ENCODE results near the gene ZSCAN9. TPM values are rescaled to one million over a fixed set of nuclear protein-coding genes. Genes with fewer than 3 reads are reported as not detected.
A peak's percentile ranks its signal among the peaks of the same experiment; 100 is the strongest.

The ZSCAN9 gene
- total and polyA plus RNA-seq, 2 of the 13 experiments (the other 11 are each of a cell fraction or from before 2014, with no cell fraction given): 14.6 to 17.8 TPM

GRCh38 chr6:28252009-28252975, 27.2 kb downstream of the ZSCAN9 start, which contains the start of gene ZKSCAN4 (continued):
- TF ChIP-seq ZNF10 (CRISPR knock-in tag; IDR thresholded peaks at IDR 0.05; ENCODE audit: borderline replicate concordance, low read depth) (no peak), SNRNP70 (IDR thresholded peaks at IDR 0.05; ENCODE audit: low read depth, low read length) (no peak), ZNF777 (CRISPR knock-in tag; IDR thresholded peaks at IDR 0.05) (peak; percentile 74), FOXJ3 (CRISPR knock-in tag; IDR thresholded peaks at IDR 0.05; ENCODE audit: borderline replicate concordance) (no peak), PITX1 (CRISPR knock-in tag; IDR thresholded peaks at IDR 0.05) (peak; percentile 83; the same call in 1 of the 2 replicates), NR2F1 (CRISPR knock-in tag; IDR thresholded peaks at IDR 0.05) (no peak; a peak in 1 of 4 replicates), ZNF354B (CRISPR knock-in tag; IDR thresholded peaks at IDR 0.05) (no peak), PHF21A (CRISPR knock-in tag; IDR thresholded peaks at IDR 0.05) (peak; percentile 85), ZNF24 (IDR thresholded peaks at IDR 0.05) (peak; percentile 78), KAT2B (IDR thresholded peaks at IDR 0.05; ENCODE audit: borderline replicate concordance, low read depth, low read length) (no peak), ZNF629 (CRISPR knock-in tag; conservative IDR thresholded peaks at IDR 0.05) (0 out of 2 replicates have a peak, but pooled peaks have one; percentile 7), ZBTB1 (CRISPR knock-in tag; IDR thresholded peaks at IDR 0.05; ENCODE audit: borderline replicate concordance) (no peak), ZSCAN5A (CRISPR knock-in tag; IDR thresholded peaks at IDR 0.05; ENCODE audit: borderline replicate concordance) (no peak), ZNF850 (CRISPR knock-in tag; conservative IDR thresholded peaks at IDR 0.05) (no peak), ZNF224 (CRISPR knock-in tag; IDR thresholded peaks at IDR 0.05) (peak; percentile 94; the same call in 1 of the 2 replicates), ZNF501 (CRISPR knock-in tag; IDR thresholded peaks at IDR 0.05) (peak; percentile 55; the same call in 1 of the 2 replicates), ZNF136 (CRISPR knock-in tag; IDR thresholded peaks at IDR 0.05; ENCODE audit: low read depth) (0 out of 2 replicates have a peak, but pooled peaks have one; percentile 17), IKZF4 (CRISPR knock-in tag; IDR thresholded peaks at IDR 0.05; ENCODE audit: borderline replicate concordance, low read depth, not compliant biosample characterization) (no peak), TRIM24 (CRISPR knock-in tag; IDR thresholded peaks at IDR 0.05) (no peak), AHDC1 (CRISPR knock-in tag; IDR thresholded peaks at IDR 0.05; ENCODE audit: borderline replicate concordance) (0 out of 2 replicates have a peak, but pooled peaks have one; percentile 32), ZNF615 (CRISPR knock-in tag; IDR thresholded peaks at IDR 0.05; ENCODE audit: borderline replicate concordance) (no peak), KLF12 (CRISPR knock-in tag; IDR thresholded peaks at IDR 0.05; ENCODE audit: borderline replicate concordance) (0 out of 2 replicates have a peak, but pooled peaks have one; percentile 60)
